SK-N-SH (cell line): ENCODE measurements around the gene TMEM271. TPM values are rescaled to one million over a fixed set of nuclear protein-coding genes. Genes with fewer than 3 reads are reported as not detected.

Experiments
- CTCF ChIA-PET: fragments of 300-600, 350-600 bp; formaldehyde crosslinking; extraction: SDS; loops from one replicate; lab custom pipeline; 2021; lab: Yijun Ruan, JAX
- POLR2A ChIA-PET: fragments of 350-600 bp; sonication (Branson Sonifier 250); formaldehyde crosslinking; extraction: SDS; loops from one replicate; lab custom pipeline; 2020; ENCODE audit warnings: antibody characterized with exemption, inconsistent platforms; lab: Yijun Ruan, JAX
- DNase-seq: peaks from one replicate; pipeline ENCODE4 v3.0.0; 2012
- H2AFZ ChIP-seq: fragments of 200-600 bp; sonication (generic); 2 replicates; pipeline ENCODE4 v1.8.1; 2016; ENCODE audit warnings: antibody characterized with exemption, mild to moderate bottlenecking, low read depth
- H3F3A ChIP-seq: fragments of 200-600 bp; sonication (generic); replicated peaks from 2 replicates; pipeline ENCODE3; 2016; ENCODE audit warnings: antibody characterized with exemption, mild to moderate bottlenecking; ENCODE audit not compliant: insufficient read depth
- H3K27ac ChIP-seq, 2 experiments: fragments of 200-500 bp in 1 of 2; fragments of 200-600 bp in 1 of 2; sonication (Bioruptor generic) in 1 of 2; sonication (generic), shearing (Covaris generic) in 1 of 2; 2 replicates each; pipeline versions ENCODE4 v1.5.1 to v1.6.1; 2014 to 2016; ENCODE audit warnings: low read depth in 2 of 2, inconsistent platforms in 1 of 2, low read length in 1 of 2, mild to moderate bottlenecking in 1 of 2, mixed read lengths in 1 of 2
- H3K27me3 ChIP-seq: fragments of 200-600 bp; sonication (generic), shearing (Covaris generic); 2 replicates; pipeline ENCODE4 v1.6.1; 2016; ENCODE audit warnings: mixed run types; ENCODE audit not compliant: insufficient read depth
- H3K36me3 ChIP-seq, 2 experiments: fragments of 200-500 bp in 1 of 2; fragments of 200-600 bp in 1 of 2; sonication (Bioruptor generic) in 1 of 2; sonication (generic) in 1 of 2; replicated peaks in 1 of 2; 2 replicates each; pipeline versions ENCODE3 to v1.5.1; 2014 to 2016; ENCODE audit warnings: low read length in 1 of 2, mild to moderate bottlenecking in 1 of 2; ENCODE audit not compliant: insufficient read depth in 2 of 2, control insufficient read depth in 1 of 2
- H3K4me1 ChIP-seq, 2 experiments: fragments of 200-500 bp in 1 of 2; fragments of 200-600 bp in 1 of 2; sonication (Bioruptor generic) in 1 of 2; sonication (generic), shearing (Covaris generic) in 1 of 2; 2 replicates each; pipeline versions ENCODE4 v1.5.1 to v1.6.1; 2014 to 2016; ENCODE audit warnings: low read depth in 1 of 2, low read length in 1 of 2, mixed run types in 1 of 2; ENCODE audit not compliant: insufficient read depth in 2 of 2, control insufficient read depth in 1 of 2
- H3K4me2 ChIP-seq: fragments of 200-600 bp; sonication (generic), shearing (Covaris generic); 2 replicates; pipeline ENCODE4 v1.6.1; 2017; ENCODE audit warnings: mixed run types
- H3K4me3 ChIP-seq, 2 experiments: fragments of 200-500 bp in 1 of 2; fragments of 200-600 bp in 1 of 2; sonication (Bioruptor generic) in 1 of 2; sonication (generic), shearing (Covaris generic) in 1 of 2; 2 replicates each; pipeline versions ENCODE4 v1.5.1 to v1.8.1; 2014 to 2016; ENCODE audit warnings: low read depth in 2 of 2, inconsistent platforms in 1 of 2, low read length in 1 of 2, mild to moderate bottlenecking in 1 of 2, mixed read lengths in 1 of 2, moderate library complexity in 1 of 2
- H3K79me2 ChIP-seq: fragments of 200-600 bp; sonication (generic); 2 replicates; pipeline ENCODE4 v1.8.1; 2017; ENCODE audit warnings: mild to moderate bottlenecking; ENCODE audit not compliant: insufficient read depth
- H3K9ac ChIP-seq: fragments of 200-600 bp; sonication (generic); 2 replicates; pipeline ENCODE4 v1.6.1; 2017; ENCODE audit warnings: mixed run types
- H3K9me2 ChIP-seq: fragments of 200-600 bp; sonication (generic); 2 replicates; pipeline ENCODE4 v1.6.1; 2017; ENCODE audit warnings: mixed run types
- H3K9me3 ChIP-seq: fragments of 200-600 bp; sonication (generic); 2 replicates; pipeline ENCODE4 v1.6.1; 2017; ENCODE audit warnings: mixed run types, mild to moderate bottlenecking, moderate library complexity
- H4K20me1 ChIP-seq: fragments of 200-600 bp; sonication (generic); 2 replicates; pipeline ENCODE4 v1.6.1; 2017; ENCODE audit warnings: mild to moderate bottlenecking, mixed run types; ENCODE audit not compliant: insufficient read depth
- FOSL2 ChIP-seq: IDR thresholded peaks from 2 replicates; pipeline ENCODE4 v1.4.0; 2012; ENCODE audit warnings: low read depth, mild to moderate bottlenecking, moderate library complexity, borderline replicate concordance
- FOXJ3 ChIP-seq: sonication (generic); formaldehyde crosslinking; IDR thresholded peaks from 2 replicates; pipeline ENCODE4 v1.5.1; 2020; ENCODE audit warnings: mild to moderate bottlenecking, missing genetic modification reagents
- FOXM1 ChIP-seq: IDR thresholded peaks from 2 replicates; pipeline ENCODE4 v1.4.0; 2012; ENCODE audit warnings: low read depth, mild to moderate bottlenecking
- GABPA ChIP-seq: IDR thresholded peaks from 2 replicates; pipeline ENCODE4 v1.4.0; 2012; ENCODE audit warnings: low read depth, mild to moderate bottlenecking
- GATA2 ChIP-seq: sonication (generic); formaldehyde crosslinking; IDR thresholded peaks from 2 replicates; pipeline ENCODE4 v1.5.0; 2020; ENCODE audit warnings: mild to moderate bottlenecking, missing genetic modification reagents
- MXI1 ChIP-seq: IDR thresholded peaks from 2 replicates; pipeline ENCODE4 v1.6.1; 2012; ENCODE audit warnings: mild to moderate bottlenecking, low read depth, low read length, improper control_type of control experiment
- NFIC ChIP-seq: IDR thresholded peaks from 2 replicates; pipeline ENCODE4 v1.4.0; 2012; ENCODE audit warnings: borderline replicate concordance
- RAD21 ChIP-seq: IDR thresholded peaks from 2 replicates; pipeline ENCODE4 v1.6.1; 2012; ENCODE audit warnings: mild to moderate bottlenecking, low read length
- REST ChIP-seq: IDR thresholded peaks from 2 replicates; pipeline ENCODE4 v1.6.1; 2012; ENCODE audit warnings: mild to moderate bottlenecking, low read depth, low read length, moderate library complexity
- RXRA ChIP-seq: IDR thresholded peaks from 2 replicates; pipeline ENCODE4 v1.4.0; 2012; ENCODE audit warnings: low read depth, mild to moderate bottlenecking, borderline replicate concordance
- SIN3A ChIP-seq: IDR thresholded peaks from 2 replicates; pipeline ENCODE4 v1.6.1; 2012; ENCODE audit warnings: low read depth, mild to moderate bottlenecking, low read length, moderate library complexity, borderline replicate concordance
- TAF1 ChIP-seq: IDR thresholded peaks from 2 replicates; pipeline ENCODE4 v1.6.1; 2012; ENCODE audit warnings: low read depth, mild to moderate bottlenecking, low read length, moderate library complexity, borderline replicate concordance
- USF1 ChIP-seq: IDR thresholded peaks from 2 replicates; pipeline ENCODE4 v1.4.0; 2012; ENCODE audit warnings: low read depth, borderline replicate concordance
- YY1 ChIP-seq: IDR thresholded peaks from 2 replicates; pipeline ENCODE4 v1.4.0; 2012; ENCODE audit warnings: low read depth, mild to moderate bottlenecking
- WGBS: methylation state at CpG from one replicate; pipeline ENCODE4 v1.1.6; 2017; ENCODE audit warnings: low lambda C conversion rate; 5-methylcytosine and 5-hydroxymethylcytosine counted together
- polyA plus RNA-seq, 3 experiments: library from polyadenylated mRNA; depleted of rRNA; stranded (reverse); fragments of >200 nt; gene quantifications; 2 replicates each; pipeline ENCODE4 v1.2.3, GENCODE V29; 2012
- TF ChIP-seq, protein P1 (sequence below): IDR thresholded peaks from 2 replicates; pipeline ENCODE4 v1.4.0; 2012; ENCODE audit warnings: low read depth, borderline replicate concordance
- TF ChIP-seq, protein P2 (sequence below): fragments of 150-350 bp; IDR thresholded peaks from 2 replicates; pipeline ENCODE4 v1.6.1; 2017; ENCODE audit warnings: antibody characterized with exemption, low read length, low read depth, borderline replicate concordance

The TMEM271 gene
- polyA plus RNA-seq, 1 of the 3 experiments (the other 2 are of a cell fraction), result not detected

- no peaks in the 10 kb centered on the region for H3K9me2 ChIP-seq
- no peak overlapping the region for H3K4me3 ChIP-seq
- 45% methylated on average over 10 of the region's 12 CpGs for WGBS
- CTCF ChIA-PET, result no interaction called here
- no peaks in the 10 kb centered on the region for H3K79me2 ChIP-seq
- DNase-seq, result no peak
- H3K36me3 ChIP-seq, result no peaks in the 10 kb centered on the region
- H3F3A ChIP-seq, result no peaks in the 10 kb centered on the region
- no peaks in the 10 kb centered on the region for H3K9me3 ChIP-seq
- H3K9ac ChIP-seq, result no peak overlapping the region
- H3K4me1 ChIP-seq, result no peaks in the 10 kb centered on the region
- POLR2A ChIA-PET, result no interaction called here
- H3K4me2 ChIP-seq, result no peak overlapping the region
- H4K20me1 ChIP-seq, result no peaks in the 10 kb centered on the region
- H2AFZ ChIP-seq, result no peak overlapping the region
- TF ChIP-seq RAD21 (no peak), TAF1 (no peak)
- H3K27ac ChIP-seq, result no peak overlapping the region
- peaks cover 9% of the 10 kb centered on the region; the same call in 1 of the 2 replicates for H3K27me3 ChIP-seq
These were observed 14.3 kb upstream of the TMEM271 start for GRCh38 chr4:590313-590841.

DNA sequence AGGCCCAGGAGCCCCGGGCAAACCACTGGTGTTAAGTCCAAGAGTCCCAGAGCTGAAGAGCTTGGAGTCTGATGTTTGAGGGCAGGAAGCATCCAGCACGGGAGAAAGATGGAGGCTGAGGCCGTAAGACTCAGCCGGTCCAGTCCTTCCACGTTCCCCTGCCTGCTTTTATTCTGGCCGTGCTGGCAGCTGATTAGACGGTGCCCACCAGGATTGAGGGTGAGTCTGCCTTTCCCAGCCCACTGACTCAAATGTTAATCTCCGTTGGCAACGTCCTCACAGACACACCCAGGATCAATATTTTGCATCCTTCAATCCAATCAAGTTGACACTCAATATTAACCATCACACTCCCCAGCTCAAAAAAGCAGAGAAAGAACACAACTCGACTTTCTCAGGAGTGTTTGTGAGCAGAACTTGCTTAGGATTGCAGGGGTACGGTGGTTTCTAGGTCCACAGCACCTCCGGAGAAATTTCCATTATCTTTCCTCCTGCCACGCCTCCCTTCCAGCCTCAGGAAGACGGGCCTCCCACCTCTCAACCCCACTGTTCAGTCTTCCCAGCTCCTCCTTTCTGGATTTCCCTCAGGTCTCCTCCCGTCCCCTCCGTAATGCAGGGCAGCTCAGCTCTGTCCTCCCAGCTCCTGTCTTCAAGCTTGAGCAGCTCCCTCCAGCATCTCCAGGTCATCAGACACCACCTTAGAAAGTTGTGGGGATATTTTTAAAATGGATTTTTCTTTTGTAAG, 13.3 kb upstream of the TMEM271 start:
- Histone ChIP-seq H3K9me3 (no peaks in the 10 kb centered on the region), H3K9me2 (no peaks in the 10 kb centered on the region), H3K4me1 (no peaks in the 10 kb centered on the region), H3K27ac (no peak overlapping the region), H3K36me3 (no peaks in the 10 kb centered on the region), H3K4me3 (no peak overlapping the region), H3K4me2 (no peak overlapping the region), H3F3A (no peaks in the 10 kb centered on the region), H3K27me3 (peaks cover 9% of the 10 kb centered on the region; the same call in 1 of the 2 replicates), H3K79me2 (no peaks in the 10 kb centered on the region), H4K20me1 (no peaks in the 10 kb centered on the region), H2AFZ (no peak overlapping the region), H3K9ac (no peak overlapping the region)
- POLR2A ChIA-PET, result no interaction called here
- no peak for DNase-seq
- 32% methylated on average over 15 of the region's 16 CpGs for WGBS
- CTCF ChIA-PET, result interaction anchor here (0.6 to 1.2 kb wide), 2 partner anchors 14 to 582 kb away, joined by 3 to 5 read pairs; no protein-coding TSS in a partner anchor
- TF ChIP-seq TAF1, result no peak
- no peak for TF ChIP-seq NFIC
- TF ChIP-seq, protein P1, sequence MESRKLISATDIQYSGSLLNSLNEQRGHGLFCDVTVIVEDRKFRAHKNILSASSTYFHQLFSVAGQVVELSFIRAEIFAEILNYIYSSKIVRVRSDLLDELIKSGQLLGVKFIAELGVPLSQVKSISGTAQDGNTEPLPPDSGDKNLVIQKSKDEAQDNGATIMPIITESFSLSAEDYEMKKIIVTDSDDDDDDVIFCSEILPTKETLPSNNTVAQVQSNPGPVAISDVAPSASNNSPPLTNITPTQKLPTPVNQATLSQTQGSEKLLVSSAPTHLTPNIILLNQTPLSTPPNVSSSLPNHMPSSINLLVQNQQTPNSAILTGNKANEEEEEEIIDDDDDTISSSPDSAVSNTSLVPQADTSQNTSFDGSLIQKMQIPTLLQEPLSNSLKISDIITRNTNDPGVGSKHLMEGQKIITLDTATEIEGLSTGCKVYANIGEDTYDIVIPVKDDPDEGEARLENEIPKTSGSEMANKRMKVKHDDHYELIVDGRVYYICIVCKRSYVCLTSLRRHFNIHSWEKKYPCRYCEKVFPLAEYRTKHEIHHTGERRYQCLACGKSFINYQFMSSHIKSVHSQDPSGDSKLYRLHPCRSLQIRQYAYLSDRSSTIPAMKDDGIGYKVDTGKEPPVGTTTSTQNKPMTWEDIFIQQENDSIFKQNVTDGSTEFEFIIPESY, result no peak
- no peak for TF ChIP-seq GATA2 (CRISPR knock-in tag)
- TF ChIP-seq REST, result no peak
- TF ChIP-seq FOXJ3 (CRISPR knock-in tag), result no peak
- TF ChIP-seq FOSL2, result no peak
- no peak for TF ChIP-seq RAD21
- no peak for TF ChIP-seq MXI1
- TF ChIP-seq GABPA, result no peak
- TF ChIP-seq, protein P2, sequence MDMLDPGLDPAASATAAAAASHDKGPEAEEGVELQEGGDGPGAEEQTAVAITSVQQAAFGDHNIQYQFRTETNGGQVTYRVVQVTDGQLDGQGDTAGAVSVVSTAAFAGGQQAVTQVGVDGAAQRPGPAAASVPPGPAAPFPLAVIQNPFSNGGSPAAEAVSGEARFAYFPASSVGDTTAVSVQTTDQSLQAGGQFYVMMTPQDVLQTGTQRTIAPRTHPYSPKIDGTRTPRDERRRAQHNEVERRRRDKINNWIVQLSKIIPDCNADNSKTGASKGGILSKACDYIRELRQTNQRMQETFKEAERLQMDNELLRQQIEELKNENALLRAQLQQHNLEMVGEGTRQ, result no peak
- TF ChIP-seq SIN3A, result no peak
- TF ChIP-seq USF1, result no peak
- TF ChIP-seq YY1, result no peak
- TF ChIP-seq FOXM1, result no peak
- TF ChIP-seq RXRA, result no peak
